Measurements from ENCODE around the gene SSBP4. TPM values are rescaled to one million over a fixed set of nuclear protein-coding genes. Genes with fewer than 3 reads are reported as not detected.

Gene SSBP4
- total and polyA plus RNA-seq, 12 donors, result 17.6 to 51.6 (median 30.1) TPM

DNA sequence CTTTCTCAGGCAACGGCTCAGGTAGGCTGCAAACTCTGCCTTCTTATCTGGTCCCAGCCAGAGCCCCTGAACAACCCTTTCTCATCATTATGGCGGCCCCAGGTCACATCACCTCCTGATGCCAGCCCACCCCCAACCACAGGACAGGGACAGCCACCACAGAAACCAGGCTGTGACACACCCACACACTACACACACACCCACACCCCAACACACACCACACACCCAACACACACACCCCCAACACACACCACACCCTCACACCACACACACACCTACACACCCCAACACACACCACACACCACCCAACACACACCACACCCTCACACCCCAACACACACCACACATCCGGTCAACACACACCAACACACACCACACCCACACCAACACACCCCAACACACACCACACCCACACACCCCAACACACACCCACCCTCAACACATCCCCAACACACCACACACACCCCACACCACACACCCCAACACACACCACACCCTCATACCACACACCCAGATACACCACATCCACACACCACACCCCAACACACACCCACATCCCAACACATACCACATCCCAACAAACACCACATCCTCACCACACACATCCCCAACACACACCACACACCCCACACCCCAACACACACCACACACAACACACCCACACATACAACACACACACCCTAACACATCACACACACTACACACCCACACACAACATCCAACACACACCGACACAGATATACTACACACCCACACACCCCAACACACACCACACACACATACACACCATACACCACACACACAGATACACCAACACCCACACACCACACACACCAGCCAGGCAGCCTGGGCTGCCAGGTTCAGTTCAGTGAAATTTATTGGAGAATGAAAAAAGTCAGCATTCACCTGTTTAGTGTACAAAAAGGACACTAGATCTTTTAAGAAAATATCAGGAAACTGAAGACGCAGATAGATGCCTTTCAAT lies 22.9 kb downstream of the SSBP4 start:
- H3K4me3 ChIP-seq, result no peak overlapping the region
- intact Hi-C loops (cut with DNase I), result loop anchor here in 3 of 10 donors (10.0 kb wide), 3 partner anchors 123 to 413 kb away; no protein-coding TSS in a partner anchor
- no peak overlapping the region for H3K27ac ChIP-seq
- H3K9me3 ChIP-seq, result no peaks in the 10 kb centered on the region
- TF ChIP-seq, protein P1, sequence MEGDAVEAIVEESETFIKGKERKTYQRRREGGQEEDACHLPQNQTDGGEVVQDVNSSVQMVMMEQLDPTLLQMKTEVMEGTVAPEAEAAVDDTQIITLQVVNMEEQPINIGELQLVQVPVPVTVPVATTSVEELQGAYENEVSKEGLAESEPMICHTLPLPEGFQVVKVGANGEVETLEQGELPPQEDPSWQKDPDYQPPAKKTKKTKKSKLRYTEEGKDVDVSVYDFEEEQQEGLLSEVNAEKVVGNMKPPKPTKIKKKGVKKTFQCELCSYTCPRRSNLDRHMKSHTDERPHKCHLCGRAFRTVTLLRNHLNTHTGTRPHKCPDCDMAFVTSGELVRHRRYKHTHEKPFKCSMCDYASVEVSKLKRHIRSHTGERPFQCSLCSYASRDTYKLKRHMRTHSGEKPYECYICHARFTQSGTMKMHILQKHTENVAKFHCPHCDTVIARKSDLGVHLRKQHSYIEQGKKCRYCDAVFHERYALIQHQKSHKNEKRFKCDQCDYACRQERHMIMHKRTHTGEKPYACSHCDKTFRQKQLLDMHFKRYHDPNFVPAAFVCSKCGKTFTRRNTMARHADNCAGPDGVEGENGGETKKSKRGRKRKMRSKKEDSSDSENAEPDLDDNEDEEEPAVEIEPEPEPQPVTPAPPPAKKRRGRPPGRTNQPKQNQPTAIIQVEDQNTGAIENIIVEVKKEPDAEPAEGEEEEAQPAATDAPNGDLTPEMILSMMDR (IDR thresholded peaks at IDR 0.05), result no peak
- H3K27me3 ChIP-seq, result peaks cover 0 to 17% (median 0%) of the 10 kb centered on the region in 7 donors
- DNase-seq (no peak), ATAC-seq (no peak)
- peaks cover 9 to 26% (median 19%) of the 10 kb centered on the region in 9 donors for H3K4me1 ChIP-seq
- WGBS, 2 donors, result 87 to 90% methylated on average over 5 of the region's 5 CpGs
- peaks cover 0 to 45% (median 31%) of the 10 kb centered on the region in 9 donors for H3K36me3 ChIP-seq

DNA sequence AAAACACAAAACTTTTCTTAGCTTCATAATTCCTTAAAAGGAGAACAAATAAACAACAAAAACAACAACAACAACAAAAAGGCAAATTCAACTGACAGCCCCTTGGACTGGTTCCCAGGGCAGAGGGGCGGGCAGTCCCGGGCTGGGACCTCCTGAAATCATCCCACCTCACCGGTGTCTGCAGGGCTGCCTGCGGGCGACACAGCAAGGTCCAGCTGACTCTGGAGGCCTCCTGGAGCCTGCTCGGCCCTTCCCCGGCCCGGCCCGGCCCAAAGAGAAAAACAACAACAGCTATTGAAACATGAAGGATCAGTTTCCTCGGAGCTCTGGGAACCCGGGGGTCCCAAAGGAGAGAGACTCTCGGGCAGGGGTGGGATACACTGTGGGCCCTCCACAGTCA lies 23.7 kb downstream of the SSBP4 start:
- H3K27ac ChIP-seq, result no peak overlapping the region
- H3K4me3 ChIP-seq, result no peak overlapping the region
- intact Hi-C loops (cut with DNase I), result loop anchor here in 3 of 10 donors (10.0 kb wide), 3 partner anchors 122 to 412 kb away; no protein-coding TSS in a partner anchor
- TF ChIP-seq, protein P1 (IDR thresholded peaks at IDR 0.05), result no peak
- DNase-seq (no peak), ATAC-seq (no peak)
- H3K36me3 ChIP-seq, result peaks cover 0 to 53% (median 31%) of the 10 kb centered on the region in 9 donors
- H3K27me3 ChIP-seq, result peaks cover 0 to 10% (median 0%) of the 10 kb centered on the region in 7 donors
- H3K4me1 ChIP-seq, result peaks cover 8 to 19% (median 12%) of the 10 kb centered on the region in 9 donors
- 85 to 90% methylated on average over 12 of the region's 12 CpGs for WGBS, 2 donors
- H3K9me3 ChIP-seq, result no peaks in the 10 kb centered on the region

DNA sequence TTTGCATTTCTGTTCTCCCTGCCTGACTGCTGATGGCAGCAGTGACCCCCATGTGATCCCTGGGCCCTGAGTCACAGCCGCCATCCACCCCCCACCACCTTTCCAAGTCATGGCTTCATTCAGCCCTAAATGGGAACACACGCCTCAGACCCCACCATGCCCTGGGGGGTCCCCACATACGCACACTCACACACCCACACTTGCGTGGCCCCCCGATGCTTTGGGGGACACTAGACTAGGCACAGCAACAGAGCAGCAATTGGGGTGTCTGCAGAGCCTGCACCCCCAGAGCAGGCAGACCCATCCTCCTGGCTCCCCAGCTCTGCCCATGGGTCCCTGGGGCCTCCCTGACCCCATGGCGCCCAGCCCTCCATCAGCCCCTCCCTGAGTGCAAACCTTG lies 24.2 kb downstream of the SSBP4 start:
- Histone ChIP-seq H3K4me1 (peaks cover 5 to 14% (median 7%) of the 10 kb centered on the region in 9 donors), H3K9me3 (no peaks in the 10 kb centered on the region), H3K36me3 (peaks cover 0 to 57% (median 33%) of the 10 kb centered on the region in 9 donors), H3K27ac (no peak overlapping the region), H3K27me3 (peaks cover 0 to 5% (median 0%) of the 10 kb centered on the region in 7 donors), H3K4me3 (no peak overlapping the region)
- no peak for ATAC-seq
- DNase-seq, result no peak
- intact Hi-C loops (cut with DNase I), result loop anchor here in 3 of 10 donors (10.0 kb wide), 3 partner anchors 121 to 411 kb away; no protein-coding TSS in a partner anchor
- TF ChIP-seq, protein P1 (IDR thresholded peaks at IDR 0.05), result no peak
- 94 to 96% methylated on average over 6 of the region's 6 CpGs for WGBS, 2 donors

DNA sequence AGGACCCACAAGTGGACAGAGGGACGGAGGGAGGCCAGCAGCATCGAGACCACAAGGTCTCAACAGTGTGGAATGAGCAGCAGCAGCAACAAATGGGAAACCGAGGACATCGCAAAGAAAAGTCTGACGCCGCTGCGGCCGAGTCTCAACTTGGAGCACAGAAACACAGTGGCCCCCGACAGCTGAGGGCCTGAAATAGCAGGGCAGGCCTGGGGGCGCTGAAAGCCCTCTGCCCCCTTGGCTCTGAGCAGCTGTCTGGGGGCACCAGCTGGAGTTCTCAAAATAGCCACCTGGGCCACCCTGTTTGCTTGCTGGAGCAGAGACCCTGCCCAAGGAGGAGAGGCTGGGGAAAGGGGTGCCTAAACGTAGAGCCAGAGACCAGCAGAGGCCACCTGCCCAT lies 24.6 kb downstream of the SSBP4 start:
- Histone ChIP-seq H3K27me3 (peaks cover 0 to under 1% (median 0%) of the 10 kb centered on the region in 7 donors), H3K36me3 (peaks cover 0 to 62% (median 38%) of the 10 kb centered on the region in 9 donors), H3K9me3 (no peaks in the 10 kb centered on the region), H3K4me3 (no peak overlapping the region), H3K4me1 (peaks cover under 1 to 10% (median 3%) of the 10 kb centered on the region in 9 donors), H3K27ac (no peak overlapping the region)
- intact Hi-C loops (cut with DNase I), result loop anchor here in 3 of 10 donors (10.0 kb wide), 3 partner anchors 121 to 411 kb away; no protein-coding TSS in a partner anchor
- DNase-seq (no peak), ATAC-seq (no peak)
- 89 to 94% methylated on average over 11 of the region's 11 CpGs for WGBS, 2 donors
- TF ChIP-seq, protein P1 (IDR thresholded peaks at IDR 0.05), result no peak

Measured in heart right ventricle (tissue), 16 donors.